OCI-LY1 (cell line): Measurements from ENCODE around the gene DNAJC15.

Experiments
- CTCF ChIP-seq: fragments of 200-600 bp; sonication (generic), shearing (Covaris generic); IDR thresholded peaks from 2 replicates; pipeline ENCODE4 v1.5.1; 2017; ENCODE audit warnings: mild to moderate bottlenecking, antibody characterized with exemption, low read length, moderate library complexity, mixed read lengths
- EZH2 ChIP-seq: fragments of 200-600 bp; sonication (generic), shearing (Covaris generic); IDR thresholded peaks from 2 replicates; pipeline ENCODE4 v1.8.0; 2017; ENCODE audit warnings: borderline replicate concordance, mixed run types, mild to moderate bottlenecking, antibody characterized with exemption, low read length, moderate library complexity, mixed read lengths

- TF ChIP-seq CTCF = no peak
- no peak for TF ChIP-seq EZH2
Measured at GRCh38 chr13:43102304-43102703, 78.9 kb downstream of the DNAJC15 start.
